HepG2 (cell line): ENCODE results near the gene CUEDC2. TPM values are rescaled to one million over a fixed set of nuclear protein-coding genes. Genes with fewer than 3 reads are reported as not detected.

ENCODE experiments used
- DZIP1 ChIP-seq: sonication (generic); formaldehyde crosslinking; IDR thresholded peaks from 2 replicates; pipeline ENCODE4 v1.5.0; 2020; ENCODE audit warnings: mild to moderate bottlenecking, missing genetic modification reagents
- HBP1 ChIP-seq: IDR thresholded peaks from 2 replicates; pipeline ENCODE4 v1.6.1; 2016; ENCODE audit warnings: low read depth, control low read depth
- JUN ChIP-seq: sonication (generic); formaldehyde crosslinking; IDR thresholded peaks from 2 replicates; pipeline ENCODE4 v1.4.0; 2020; ENCODE audit warnings: mild to moderate bottlenecking, missing genetic modification reagents
- KLF13 ChIP-seq: sonication (generic); formaldehyde crosslinking; IDR thresholded peaks from 2 replicates; pipeline ENCODE4 v1.4.0; 2020; ENCODE audit warnings: mild to moderate bottlenecking, missing genetic modification reagents
- KLF15 ChIP-seq: sonication (generic); formaldehyde crosslinking; IDR thresholded peaks from 2 replicates; pipeline ENCODE4 v1.8.1; 2023; ENCODE audit warnings: borderline replicate concordance, mild to moderate bottlenecking, inconsistent platforms, missing genetic modification reagents, mixed read lengths
- RFX3 ChIP-seq: IDR thresholded peaks from 2 replicates; pipeline ENCODE4 v1.6.1; 2016; ENCODE audit warnings: missing biosample characterization, missing genetic modification reagents
- SAFB2 ChIP-seq: sonication (generic); formaldehyde crosslinking; IDR thresholded peaks from 2 replicates; pipeline ENCODE4 v1.5.1; 2020; ENCODE audit warnings: missing genetic modification reagents, low read depth, mild to moderate bottlenecking, borderline replicate concordance
- ZBTB34 ChIP-seq: sonication (generic); formaldehyde crosslinking; IDR thresholded peaks from 2 replicates; pipeline ENCODE4 v1.8.0; 2022; ENCODE audit warnings: mild to moderate bottlenecking, missing genetic modification reagents
- ZFP82 ChIP-seq: sonication (generic); formaldehyde crosslinking; IDR thresholded peaks from 2 replicates; pipeline ENCODE4 v1.5.1; 2020; ENCODE audit warnings: mild to moderate bottlenecking, missing genetic modification reagents, borderline replicate concordance
- ZFX ChIP-seq: sonication (generic); formaldehyde crosslinking; IDR thresholded peaks from 2 replicates; pipeline ENCODE4 v1.4.0; 2020; ENCODE audit warnings: mild to moderate bottlenecking, low read depth, missing genetic modification reagents, moderate library complexity
- ZNF296 ChIP-seq: sonication (generic); formaldehyde crosslinking; conservative IDR thresholded peaks from 2 replicates; pipeline ENCODE4 v1.5.0; 2020; ENCODE audit warnings: mild to moderate bottlenecking, missing genetic modification reagents
- ZNF577 ChIP-seq: sonication (generic); formaldehyde crosslinking; IDR thresholded peaks from 2 replicates; pipeline ENCODE4 v1.4.0; 2020; ENCODE audit warnings: mild to moderate bottlenecking, low read depth, missing genetic modification reagents, borderline replicate concordance
- ZNF605 ChIP-seq: sonication (generic); formaldehyde crosslinking; IDR thresholded peaks from 2 replicates; pipeline ENCODE4 v1.8.0; 2022; ENCODE audit warnings: mild to moderate bottlenecking, missing genetic modification reagents
- ZNF609 ChIP-seq: sonication (generic); formaldehyde crosslinking; IDR thresholded peaks from 2 replicates; pipeline ENCODE4 v1.4.0; 2020; ENCODE audit warnings: mild to moderate bottlenecking, missing genetic modification reagents, borderline replicate concordance
- polyA plus RNA-seq, 8 experiments: library from polyadenylated mRNA; depleted of rRNA in 3 of 8; stranded (reverse) in 7 of 8; unstranded in 1 of 8; fragments of >200 nt; fragmentation: Illumina TruSeq in 4 of 8; extraction: Trizol in 4 of 8; gene quantifications; 2 replicates each; pipeline versions ENCODE4 v1.2.1 to v1.2.3, GENCODE V29; 2011 to 2016; ENCODE audit warnings: low read depth in 4 of 8, missing spikeins in 1 of 8, mixed read lengths in 1 of 8; ENCODE audit not compliant: insufficient read depth in 1 of 8
- total RNA-seq, 5 experiments: library from RNA; depleted of rRNA; stranded (reverse); fragments of >200 nt; fragmentation: Illumina TruSeq; extraction: Trizol; gene quantifications; 2 replicates each; pipeline ENCODE4 v1.2.3, GENCODE V29; 2016; ENCODE audit warnings: low read depth in 1 of 5
- TF ChIP-seq, protein P1 (sequence below): sonication (generic); formaldehyde crosslinking; IDR thresholded peaks from 2 replicates; pipeline ENCODE4 v1.4.0; 2020; ENCODE audit warnings: missing genetic modification reagents, borderline replicate concordance

The CUEDC2 gene
- total and polyA plus RNA-seq, 2 of the 13 experiments (the other 11 are each of a cell fraction or from before 2014, with no cell fraction given), result 13.1 to 18.4 TPM

- TF ChIP-seq SAFB2 (CRISPR knock-in tag) (peak; percentile 28; the same call in 1 of the 2 replicates), ZNF296 (peak; percentile 75; the same call in 1 of the 2 replicates), KLF13 (0 out of 2 replicates have a peak, but pooled peaks have one; percentile 62), KLF15 (CRISPR knock-in tag) (0 out of 2 replicates have a peak, but pooled peaks have one; percentile 50), ZNF609 (CRISPR knock-in tag) (peak; percentile 63), ZFP82 (peak; percentile 21; the same call in 1 of the 2 replicates), ZBTB34 (CRISPR knock-in tag) (0 out of 2 replicates have a peak, but pooled peaks have one; percentile 20), JUN (peak; percentile 73; the same call in 1 of the 2 replicates), ZNF577 (no peak), ZFX (peak; percentile 92), DZIP1 (CRISPR knock-in tag) (no peak; the same call in 1 of the 2 replicates), HBP1 (CRISPR knock-in tag) (no peak; the same call in 1 of the 2 replicates), RFX3 (no peak), ZNF605 (CRISPR knock-in tag) (peak; percentile 56; the same call in 1 of the 2 replicates)
- TF ChIP-seq, protein P1, sequence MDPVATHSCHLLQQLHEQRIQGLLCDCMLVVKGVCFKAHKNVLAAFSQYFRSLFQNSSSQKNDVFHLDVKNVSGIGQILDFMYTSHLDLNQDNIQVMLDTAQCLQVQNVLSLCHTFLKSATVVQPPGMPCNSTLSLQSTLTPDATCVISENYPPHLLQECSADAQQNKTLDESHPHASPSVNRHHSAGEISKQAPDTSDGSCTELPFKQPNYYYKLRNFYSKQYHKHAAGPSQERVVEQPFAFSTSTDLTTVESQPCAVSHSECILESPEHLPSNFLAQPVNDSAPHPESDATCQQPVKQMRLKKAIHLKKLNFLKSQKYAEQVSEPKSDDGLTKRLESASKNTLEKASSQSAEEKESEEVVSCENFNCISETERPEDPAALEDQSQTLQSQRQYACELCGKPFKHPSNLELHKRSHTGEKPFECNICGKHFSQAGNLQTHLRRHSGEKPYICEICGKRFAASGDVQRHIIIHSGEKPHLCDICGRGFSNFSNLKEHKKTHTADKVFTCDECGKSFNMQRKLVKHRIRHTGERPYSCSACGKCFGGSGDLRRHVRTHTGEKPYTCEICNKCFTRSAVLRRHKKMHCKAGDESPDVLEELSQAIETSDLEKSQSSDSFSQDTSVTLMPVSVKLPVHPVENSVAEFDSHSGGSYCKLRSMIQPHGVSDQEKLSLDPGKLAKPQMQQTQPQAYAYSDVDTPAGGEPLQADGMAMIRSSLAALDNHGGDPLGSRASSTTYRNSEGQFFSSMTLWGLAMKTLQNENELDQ (CRISPR knock-in tag), result peak; percentile 68; the same call in 1 of the 2 replicates
Observed at GRCh38 chr10:102422545-102423129, 9.7 kb downstream of the CUEDC2 start (continued).
